Measurements from ENCODE around the gene EAPP. TPM values are rescaled to one million over a fixed set of nuclear protein-coding genes. Genes with fewer than 3 reads are reported as not detected.
"Not testable (repeated sequence)": the region's sequence is repeated elsewhere in the genome, so short reads cannot be mapped to it uniquely, and the experiment has no call there.

Gene EAPP
- total RNA-seq, 4 donors from 2014 or later: 36.1 to 68.8 (median 48.9) TPM

GRCh38 chr14:34569750-34570149 lies 30.2 kb upstream of the EAPP start:
- TF ChIP-seq CTCF (IDR thresholded peaks at IDR 0.05) (no peak), POLR2A (IDR thresholded peaks at IDR 0.05) (no peak)
- Histone ChIP-seq H3K36me3 (no peaks in the 10 kb centered on the region), H3K9me3 (no peaks in the 10 kb centered on the region), H3K27me3 (no peaks in the 10 kb centered on the region), H3K4me3 (no peak overlapping the region), H3K27ac (no peak overlapping the region), H3K4me1 (no peaks in the 10 kb centered on the region)
- intact Hi-C loops (cut with DNase I; ENCODE audit: low total_unique reads): no loop called here
- no peak for DNase-seq

- H3K27ac ChIP-seq: no peak overlapping the region
- TF ChIP-seq POLR2A (IDR thresholded peaks at IDR 0.05) (no peak), CTCF (IDR thresholded peaks at IDR 0.05) (no peak)
- H3K4me3 ChIP-seq: no peak overlapping the region
- H3K9me3 ChIP-seq: no peaks in the 10 kb centered on the region
- no peaks in the 10 kb centered on the region for H3K4me1 ChIP-seq
- intact Hi-C loops (cut with DNase I; ENCODE audit: low total_unique reads): no loop called here
- DNase-seq: no peak
- H3K36me3 ChIP-seq: no peaks in the 10 kb centered on the region
- no peaks in the 10 kb centered on the region for H3K27me3 ChIP-seq
These were observed 29.3 kb upstream of the EAPP start for GRCh38 chr14:34568803-34569202.

GRCh38 chr14:34562776-34563150 lies 23.3 kb upstream of the EAPP start:
- Histone ChIP-seq H3K36me3 (no peaks in the 10 kb centered on the region), H3K27me3 (no peaks in the 10 kb centered on the region), H3K4me1 (no peaks in the 10 kb centered on the region), H3K9me3 (no peaks in the 10 kb centered on the region), H3K27ac (no peak overlapping the region), H3K4me3 (no peak overlapping the region)
- intact Hi-C loops (cut with DNase I; ENCODE audit: low total_unique reads): no loop called here
- DNase-seq: no peak
- TF ChIP-seq CTCF (IDR thresholded peaks at IDR 0.05) (no peak), POLR2A (IDR thresholded peaks at IDR 0.05) (no peak)

- H3K36me3 ChIP-seq; intact Hi-C loops (cut with DNase I; ENCODE audit: low total_unique reads); H3K9me3 ChIP-seq; H3K4me1 ChIP-seq; H3K27ac ChIP-seq; H3K27me3 ChIP-seq; H3K4me3 ChIP-seq; DNase-seq: not testable (repeated sequence)
These were observed 22.7 kb upstream of the EAPP start for GRCh38 chr14:34562037-34562775.

- H3K27ac ChIP-seq; H3K4me3 ChIP-seq; H3K36me3 ChIP-seq; H3K27me3 ChIP-seq; H3K4me1 ChIP-seq; intact Hi-C loops (cut with DNase I; ENCODE audit: low total_unique reads); H3K9me3 ChIP-seq; DNase-seq: not testable (repeated sequence)
These were observed 17.0 kb upstream of the EAPP start for GRCh38 chr14:34556498-34556829.

- H3K36me3 ChIP-seq; intact Hi-C loops (cut with DNase I; ENCODE audit: low total_unique reads); H3K27ac ChIP-seq; H3K4me3 ChIP-seq; H3K9me3 ChIP-seq; H3K27me3 ChIP-seq; DNase-seq; H3K4me1 ChIP-seq: not testable (repeated sequence)
These were observed 16.3 kb upstream of the EAPP start for GRCh38 chr14:34555583-34556497.
